K562 (cell line): ENCODE measurements around the gene ZCCHC24. TPM values are rescaled to one million over a fixed set of nuclear protein-coding genes. Genes with fewer than 3 reads are reported as not detected.
A peak's percentile ranks its signal among the peaks of the same experiment; 100 is the strongest.

Experiments
- CEBPG ChIP-seq, 3 experiments: fragments of 200-800 bp in 1 of 3; sonication (Bioruptor generic) in 1 of 3; sonication (generic) in 1 of 3; formaldehyde crosslinking in 1 of 3; IDR thresholded peaks in 2 of 3; conservative IDR thresholded peaks in 1 of 3; 2 replicates each; pipeline versions ENCODE4 v1.6.1 to v1.8.0; 2016 to 2022; ENCODE audit warnings: missing compliant biosample characterization in 2 of 3, missing genetic modification characterization in 2 of 3, mild to moderate bottlenecking in 1 of 3, missing genetic modification reagents in 1 of 3
- CHD2 ChIP-seq: IDR thresholded peaks from 2 replicates; pipeline ENCODE4 v1.6.1; 2011; ENCODE audit warnings: low read depth, low read length
- ETS2 ChIP-seq: IDR thresholded peaks from 2 replicates; pipeline ENCODE4 v1.6.1; 2016; ENCODE audit warnings: borderline replicate concordance, missing genetic modification characterization, mild to moderate bottlenecking, moderate library complexity, missing compliant biosample characterization; ENCODE audit not compliant: poor library complexity, severe bottlenecking
- MCM2 ChIP-seq: fragments of 450-650 bp; IDR thresholded peaks from 2 replicates; pipeline ENCODE4 v1.6.1; 2017; ENCODE audit warnings: low read depth, mild to moderate bottlenecking
- NCOA1 ChIP-seq: fragments of 450-650 bp; IDR thresholded peaks from 2 replicates; pipeline ENCODE4 v1.6.1; 2016; ENCODE audit warnings: low read depth
- PCBP1 ChIP-seq: fragments of 200-400 bp; formaldehyde crosslinking; IDR thresholded peaks from 2 replicates; pipeline ENCODE4 v1.6.1; 2018; ENCODE audit warnings: mild to moderate bottlenecking, low read depth, low read length; ENCODE audit not compliant: poor library complexity, severe bottlenecking
- PRDM10 ChIP-seq: fragments of 450-650 bp; IDR thresholded peaks from 2 replicates; pipeline ENCODE4 v1.6.1; 2018; ENCODE audit not compliant: partially characterized antibody
- PRPF4 ChIP-seq: fragments of 200-400 bp; formaldehyde crosslinking; IDR thresholded peaks from one replicate; pipeline ENCODE4 v1.6.1; 2017; ENCODE audit warnings: low read length, low read depth, mild to moderate bottlenecking; ENCODE audit not compliant: insufficient read depth, poor library complexity, severe bottlenecking
- SMAD1 ChIP-seq: fragments of 150-350 bp; IDR thresholded peaks from 2 replicates; pipeline ENCODE4 v1.6.1; 2014; ENCODE audit warnings: low read length, low read depth; ENCODE audit not compliant: partially characterized antibody
- TFAP4 ChIP-seq: sonication (generic); formaldehyde crosslinking; IDR thresholded peaks from 2 replicates; pipeline ENCODE4 v1.8.0; 2022; ENCODE audit warnings: missing genetic modification reagents, mild to moderate bottlenecking, moderate library complexity, borderline replicate concordance
- THRB ChIP-seq: fragments of 450-650 bp; formaldehyde crosslinking; conservative IDR thresholded peaks from 2 replicates; pipeline ENCODE4 v1.4.0; 2022; ENCODE audit warnings: mild to moderate bottlenecking, missing genetic modification characterization
- YY1 ChIP-seq, 3 experiments: IDR thresholded peaks; 2 replicates each; pipeline ENCODE4 v1.6.1; 2011; ENCODE audit warnings: low read length in 2 of 3, mild to moderate bottlenecking in 2 of 3, moderate library complexity in 2 of 3, borderline replicate concordance in 1 of 3, control low read depth in 1 of 3, low read depth in 1 of 3; ENCODE audit not compliant: insufficient read depth in 3 of 3, insufficient replicate concordance in 2 of 3, control insufficient read depth in 1 of 3, insufficient read length in 1 of 3; ENCODE audit errors: extremely low read depth in 1 of 3
- ZBED1 ChIP-seq: IDR thresholded peaks from 2 replicates; pipeline ENCODE4 v1.6.1; 2014
- ZBTB9 ChIP-seq: fragments of 450-650 bp; formaldehyde crosslinking; IDR thresholded peaks from 2 replicates; pipeline ENCODE4 v1.4.0; 2020; ENCODE audit warnings: mild to moderate bottlenecking, moderate library complexity
- polyA plus RNA-seq, 8 experiments: library from polyadenylated mRNA; depleted of rRNA in 4 of 8; stranded (reverse) in 5 of 8; unstranded in 3 of 8; fragments of >200 nt; fragmentation: Nextera tagmentation in 2 of 8; fragmentation: Illumina TruSeq in 1 of 8; extraction: Ambion mirVana in 2 of 8; extraction: Trizol in 1 of 8; gene quantifications; 2 replicates each; pipeline versions ENCODE4 v1.2.1 to v1.2.3, GENCODE V29; 2011 to 2014; ENCODE audit warnings: inconsistent platforms in 1 of 8, missing spikeins in 1 of 8
- total RNA-seq, 7 experiments: library from RNA; depleted of rRNA in 6 of 7; stranded (reverse); fragments of >200 nt in 6 of 7; fragmentation: Illumina TruSeq in 2 of 7; extraction: Trizol in 2 of 7; gene quantifications; 2 replicates each; pipeline versions ENCODE4 v1.2.1 to v1.2.3, GENCODE V29; 2011 to 2021; ENCODE audit warnings: low replicate concordance in 1 of 7

Gene ZCCHC24
- total and polyA plus RNA-seq, 9 of the 15 experiments (the other 6 are each of a cell fraction or from before 2014, with no cell fraction given) = 0.84 to 11.0 (median 4.6) TPM

GRCh38 chr10:79347894-79348639 lies 97.4 kb downstream of the ZCCHC24 start (continued):
- TF ChIP-seq PRDM10 (peak; percentile 31), CHD2 (no peak), PCBP1 (peak; percentile 61), SMAD1 (no peak), CEBPG (CRISPR knock-in tag; IDR thresholded peaks at IDR 0.05) (peak; percentile 94), CEBPG (tag; conservative IDR thresholded peaks at IDR 0.05 in 1 of 2, IDR thresholded peaks at IDR 0.05 in 1 of 2) (peak; percentile 76 to 94), PRPF4 (peak; percentile 50), NCOA1 (no peak), ETS2 (tag) (no peak), MCM2 (no peak), THRB (CRISPR knock-in tag) (peak; percentile 60; the same call in 1 of the 2 replicates), ZBED1 (0 out of 2 replicates have a peak, but pooled peaks have one; percentile 27), TFAP4 (peak; percentile 54), ZBTB9 (peak; percentile 85; the same call in 1 of the 2 replicates), YY1 (IDR thresholded peaks at IDR 0.05; ENCODE audit: borderline replicate concordance in 1 of 3, control insufficient read depth in 1 of 3, extremely low read depth in 1 of 3, insufficient read depth in 3 of 3, insufficient read length in 1 of 3, insufficient replicate concordance in 2 of 3, low read depth in 1 of 3, low read length in 2 of 3) (peak in 1 of 3 experiments; percentile 32)
